SU-DHL-6 (cell line): Measurements from ENCODE around the gene PRDM16.

Source experiments
- CTCF ChIP-seq: fragments of 200-600 bp; sonication (generic); IDR thresholded peaks from one replicate; pipeline ENCODE4 v1.5.1; 2017; ENCODE audit warnings: antibody characterized with exemption, mild to moderate bottlenecking, low read length, moderate library complexity; ENCODE audit not compliant: insufficient read depth, poor library complexity, severe bottlenecking
- EZH2phosphoT487 ChIP-seq: fragments of 200-600 bp; sonication (generic), shearing (Covaris generic); conservative IDR thresholded peaks from 2 replicates; pipeline ENCODE4 v1.6.1; 2018; ENCODE audit warnings: mild to moderate bottlenecking, antibody characterized with exemption, low read length, moderate library complexity, mixed read lengths

- TF ChIP-seq EZH2phosphoT487 = no peak
- TF ChIP-seq CTCF = no peak
These were observed 125.9 kb downstream of the PRDM16 start for GRCh38 chr1:3194760-3195479.
